Choroid plexus epithelial cell (primary cell): ENCODE measurements around the gene USP32.

Source experiments
- DNase-seq: peaks from one replicate; pipeline ENCODE4 v3.0.0-alpha.2; 2010; ENCODE audit warnings: low read depth
- H3K4me3 ChIP-seq: 2 replicates; pipeline ENCODE4 v1.5.1; 2011; ENCODE audit warnings: low read depth, mild to moderate bottlenecking, control low read depth, low read length, moderate library complexity
- TF ChIP-seq, protein P1 (sequence below): conservative IDR thresholded peaks from 2 replicates; pipeline ENCODE4 v1.5.1; 2011; ENCODE audit warnings: low read depth, mild to moderate bottlenecking, control low read depth, inconsistent platforms, low read length, moderate library complexity

Gene USP32

GRCh38 chr17:60139438-60140285 is 252.3 kb downstream of the USP32 start:
- TF ChIP-seq, protein P1, sequence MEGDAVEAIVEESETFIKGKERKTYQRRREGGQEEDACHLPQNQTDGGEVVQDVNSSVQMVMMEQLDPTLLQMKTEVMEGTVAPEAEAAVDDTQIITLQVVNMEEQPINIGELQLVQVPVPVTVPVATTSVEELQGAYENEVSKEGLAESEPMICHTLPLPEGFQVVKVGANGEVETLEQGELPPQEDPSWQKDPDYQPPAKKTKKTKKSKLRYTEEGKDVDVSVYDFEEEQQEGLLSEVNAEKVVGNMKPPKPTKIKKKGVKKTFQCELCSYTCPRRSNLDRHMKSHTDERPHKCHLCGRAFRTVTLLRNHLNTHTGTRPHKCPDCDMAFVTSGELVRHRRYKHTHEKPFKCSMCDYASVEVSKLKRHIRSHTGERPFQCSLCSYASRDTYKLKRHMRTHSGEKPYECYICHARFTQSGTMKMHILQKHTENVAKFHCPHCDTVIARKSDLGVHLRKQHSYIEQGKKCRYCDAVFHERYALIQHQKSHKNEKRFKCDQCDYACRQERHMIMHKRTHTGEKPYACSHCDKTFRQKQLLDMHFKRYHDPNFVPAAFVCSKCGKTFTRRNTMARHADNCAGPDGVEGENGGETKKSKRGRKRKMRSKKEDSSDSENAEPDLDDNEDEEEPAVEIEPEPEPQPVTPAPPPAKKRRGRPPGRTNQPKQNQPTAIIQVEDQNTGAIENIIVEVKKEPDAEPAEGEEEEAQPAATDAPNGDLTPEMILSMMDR, result peak; percentile 85
- peak overlapping the region; percentile 22 for H3K4me3 ChIP-seq
- peak; percentile 75 for DNase-seq

DNA sequence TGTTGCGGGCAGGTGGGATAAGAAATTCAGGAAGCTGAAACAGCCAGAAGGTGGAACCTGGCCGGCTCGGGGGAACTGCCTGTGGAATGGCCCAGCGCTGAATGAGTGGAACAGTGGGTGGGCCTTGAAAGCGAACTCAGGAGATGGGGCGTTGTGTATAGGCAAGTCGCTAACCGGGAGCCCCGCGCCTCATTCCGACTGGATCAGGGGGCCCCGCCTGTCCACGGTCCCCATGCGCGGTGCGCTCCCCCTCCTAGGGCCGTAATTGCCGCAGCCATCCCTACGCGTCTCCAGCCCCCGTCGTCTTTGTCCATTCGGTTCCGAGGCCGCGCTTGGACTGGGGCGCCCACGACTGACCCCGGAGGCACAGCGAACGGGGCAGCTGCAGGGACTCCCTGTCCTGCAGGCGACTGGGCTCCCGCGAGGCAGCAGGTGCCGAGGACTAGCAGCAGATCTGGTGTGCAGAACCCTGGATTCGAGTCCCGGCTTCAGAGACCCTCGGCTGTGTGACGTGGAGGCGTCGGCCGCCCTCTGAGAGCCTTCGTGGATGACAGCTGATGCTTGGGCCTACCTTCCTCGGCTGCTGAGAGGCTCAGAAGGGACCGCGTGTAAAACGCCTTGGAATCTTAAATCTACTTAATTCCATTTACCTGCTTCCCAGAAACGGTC is 253.0 kb downstream of the USP32 start:
- DNase-seq, result no peak
- TF ChIP-seq, protein P1, result no peak
- H3K4me3 ChIP-seq, result no peak overlapping the region

DNA sequence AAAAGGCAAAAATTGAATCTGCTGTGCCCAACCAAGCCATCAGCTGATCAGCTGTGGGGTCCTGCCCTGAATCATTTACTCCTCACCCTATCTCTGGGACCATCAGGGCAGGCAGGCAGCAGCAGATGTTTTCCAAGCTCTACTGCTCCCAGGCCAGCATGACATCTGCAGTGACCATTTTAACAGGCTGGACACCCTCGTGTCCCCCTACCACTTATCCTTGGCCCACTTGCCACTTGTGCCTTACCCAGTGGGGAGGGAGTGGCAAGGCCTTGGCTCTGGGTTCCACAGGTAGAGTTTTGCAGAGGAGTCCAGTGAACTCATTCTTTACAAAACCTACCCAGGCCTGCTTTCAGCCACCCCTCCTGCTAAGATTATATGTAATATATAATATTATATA is 254.2 kb downstream of the USP32 start:
- no peak for DNase-seq
- TF ChIP-seq, protein P1, result no peak
- H3K4me3 ChIP-seq, result no peak overlapping the region

DNA sequence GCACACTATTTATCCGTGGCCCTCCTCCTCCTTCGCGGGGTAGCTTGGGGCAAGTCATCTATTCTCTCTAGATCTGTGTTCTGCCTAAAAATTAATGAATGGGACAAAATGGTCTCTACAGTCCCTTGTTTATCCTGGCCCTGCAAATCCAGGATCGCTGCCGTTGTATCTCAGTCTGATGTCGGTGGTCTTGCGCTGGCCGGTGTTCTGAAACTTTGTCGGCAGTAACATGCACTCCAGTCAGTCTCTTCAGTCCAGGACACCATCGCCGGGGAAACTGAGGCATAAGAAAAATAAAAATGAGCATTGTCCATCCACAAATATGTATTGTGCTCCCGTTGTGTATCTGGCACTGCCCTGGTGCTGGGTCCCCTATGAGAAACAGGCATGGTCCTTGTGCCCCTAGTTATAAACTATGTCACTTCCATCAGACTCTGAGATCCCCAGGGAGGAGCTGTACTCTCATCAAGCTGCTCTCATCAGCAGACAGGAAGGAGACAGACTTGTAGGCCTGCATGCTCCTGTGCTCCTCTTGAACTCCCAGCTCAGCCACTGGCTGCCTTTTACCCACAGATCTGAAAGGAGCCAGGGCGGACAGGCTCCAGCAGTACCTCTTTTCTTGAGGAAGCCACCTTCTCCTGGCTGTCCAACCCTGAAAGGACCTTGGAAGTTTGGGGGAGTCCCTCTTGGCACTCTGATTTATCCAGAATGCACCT is 255.8 kb downstream of the USP32 start:
- TF ChIP-seq, protein P1, result no peak
- peak overlapping the region; percentile 83 for H3K4me3 ChIP-seq
- no peak for DNase-seq

DNA sequence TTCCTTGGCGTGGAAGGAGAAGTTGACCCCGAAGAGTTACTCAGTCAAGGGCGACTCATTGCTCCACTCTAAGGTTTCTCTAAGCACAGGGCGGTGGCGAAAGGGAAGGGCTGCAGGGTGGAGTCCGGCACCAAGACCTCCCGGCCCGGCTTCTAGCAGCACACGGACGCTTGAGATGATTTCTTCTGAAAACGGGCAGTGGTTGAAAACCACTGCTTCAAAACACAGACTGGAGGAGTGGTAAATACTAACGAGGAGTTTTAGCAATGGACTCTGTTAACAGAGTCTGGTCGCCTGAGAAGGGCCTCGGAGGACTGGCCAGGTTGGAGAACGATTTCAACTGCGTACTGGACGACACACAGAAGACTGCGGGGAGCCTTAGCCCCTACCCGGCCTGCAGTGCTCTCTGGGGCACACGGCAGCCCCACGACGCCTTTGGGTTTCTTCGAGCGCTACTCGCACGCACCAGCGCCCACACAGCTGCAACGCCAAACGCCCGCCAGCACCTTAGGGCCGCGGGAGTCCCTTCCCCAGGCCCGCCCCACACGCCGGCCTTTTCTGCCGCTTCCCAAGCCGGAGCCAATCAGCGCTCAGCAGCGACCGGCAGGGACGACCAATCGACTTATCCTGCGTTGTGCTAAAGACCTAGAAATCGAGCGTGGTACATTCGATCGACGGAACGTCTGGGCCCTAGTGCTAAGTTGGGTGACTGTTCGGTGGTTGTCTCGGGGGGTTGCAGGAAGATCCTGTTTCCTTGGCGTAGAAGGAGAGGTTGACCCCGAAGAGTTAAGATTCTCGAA is 256.6 kb downstream of the USP32 start:
- TF ChIP-seq, protein P1, result no peak
- peak overlapping the region; percentile 83 for H3K4me3 ChIP-seq
- DNase-seq, result peak; percentile 93

DNA sequence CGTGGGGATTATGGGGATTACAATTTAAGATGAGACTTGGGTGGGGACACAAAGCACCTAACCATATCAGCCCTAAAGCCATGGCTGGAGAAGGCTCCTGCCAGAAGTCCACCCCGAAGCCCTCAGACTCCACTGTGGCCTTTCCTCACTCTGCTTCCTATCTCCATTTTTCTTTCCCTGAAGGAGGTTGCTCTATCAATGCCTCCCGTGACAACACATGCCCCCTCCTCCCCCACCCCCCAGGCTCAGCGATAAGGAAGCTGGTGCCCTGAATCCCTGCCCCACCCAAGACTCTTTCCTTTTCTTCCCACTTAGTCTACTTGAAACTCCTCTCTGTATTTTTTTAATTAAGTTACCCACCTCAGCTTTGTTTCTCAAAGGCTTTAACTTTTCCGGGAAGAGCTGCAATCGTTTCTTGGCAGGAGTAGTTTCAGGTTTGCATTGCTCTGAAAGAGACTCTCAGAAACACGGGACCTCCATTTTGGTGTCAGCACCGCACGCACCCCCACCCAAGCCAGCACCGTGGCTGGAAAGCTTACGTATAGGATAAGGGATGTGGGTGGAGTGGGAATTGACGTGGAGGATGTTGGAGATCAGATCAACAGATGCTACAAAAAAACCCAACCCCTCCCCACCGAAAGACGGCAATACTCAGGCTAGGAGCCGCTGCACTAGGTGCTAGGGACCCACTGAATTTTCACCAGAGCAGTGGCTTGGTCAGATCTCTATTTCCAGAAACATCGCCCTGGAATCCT is 257.4 kb downstream of the USP32 start:
- peak; percentile 44 for DNase-seq
- TF ChIP-seq, protein P1, result no peak

More for the DNA sequence above, 257.4 kb downstream of the USP32 start:
- H3K4me3 ChIP-seq, result peak overlapping the region; percentile 83
